GM13977 (cell line): ENCODE data around the gene JAKMIP1.
A peak's percentile ranks its signal among the peaks of the same experiment; 100 is the strongest.
"Not testable (repeated sequence)": the region's sequence is repeated elsewhere in the genome, so short reads cannot be mapped to it uniquely, and the experiment has no call there.

ENCODE experiments used
- DNase-seq: peaks from one replicate; pipeline ENCODE4 v3.0.0; 2012; ENCODE audit warnings: low spot score
- in situ Hi-C: fragments of 300-500 bp; cut with MboI; formaldehyde crosslinking; loops from one replicate; pipeline ENCODE4 v1.12.0; 2022; ENCODE audit warnings: low sequenced_read_pairs, low pct_unique_long_range_greater_than_20kb, mixed read lengths, inconsistent platforms; ENCODE audit not compliant: unreplicated experiment
- TF ChIP-seq, protein P1 (sequence below): IDR thresholded peaks from 2 replicates; pipeline ENCODE4 v1.5.1; 2012; ENCODE audit warnings: mild to moderate bottlenecking, control low read depth; ENCODE audit not compliant: insufficient read depth; ENCODE audit errors: extremely low read depth, missing control alignments

JAKMIP1 gene

GRCh38 chr4:6142511-6142910 is 57.8 kb downstream of the JAKMIP1 start:
- in situ Hi-C loops: no loop called here
- no peak for DNase-seq
- TF ChIP-seq, protein P1, sequence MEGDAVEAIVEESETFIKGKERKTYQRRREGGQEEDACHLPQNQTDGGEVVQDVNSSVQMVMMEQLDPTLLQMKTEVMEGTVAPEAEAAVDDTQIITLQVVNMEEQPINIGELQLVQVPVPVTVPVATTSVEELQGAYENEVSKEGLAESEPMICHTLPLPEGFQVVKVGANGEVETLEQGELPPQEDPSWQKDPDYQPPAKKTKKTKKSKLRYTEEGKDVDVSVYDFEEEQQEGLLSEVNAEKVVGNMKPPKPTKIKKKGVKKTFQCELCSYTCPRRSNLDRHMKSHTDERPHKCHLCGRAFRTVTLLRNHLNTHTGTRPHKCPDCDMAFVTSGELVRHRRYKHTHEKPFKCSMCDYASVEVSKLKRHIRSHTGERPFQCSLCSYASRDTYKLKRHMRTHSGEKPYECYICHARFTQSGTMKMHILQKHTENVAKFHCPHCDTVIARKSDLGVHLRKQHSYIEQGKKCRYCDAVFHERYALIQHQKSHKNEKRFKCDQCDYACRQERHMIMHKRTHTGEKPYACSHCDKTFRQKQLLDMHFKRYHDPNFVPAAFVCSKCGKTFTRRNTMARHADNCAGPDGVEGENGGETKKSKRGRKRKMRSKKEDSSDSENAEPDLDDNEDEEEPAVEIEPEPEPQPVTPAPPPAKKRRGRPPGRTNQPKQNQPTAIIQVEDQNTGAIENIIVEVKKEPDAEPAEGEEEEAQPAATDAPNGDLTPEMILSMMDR: no peak

GRCh38 chr4:6141554-6141953 is 58.8 kb downstream of the JAKMIP1 start:
- TF ChIP-seq, protein P1: no peak
- in situ Hi-C loops: no loop called here
- no peak for DNase-seq

- in situ Hi-C loops, DNase-seq: not testable (repeated sequence)
Measured at GRCh38 chr4:6141021-6141420, 59.3 kb downstream of the JAKMIP1 start.

GRCh38 chr4:6137747-6138135 is 62.6 kb downstream of the JAKMIP1 start:
- DNase-seq: no peak
- TF ChIP-seq, protein P1: no peak
- in situ Hi-C loops: no loop called here

DNA sequence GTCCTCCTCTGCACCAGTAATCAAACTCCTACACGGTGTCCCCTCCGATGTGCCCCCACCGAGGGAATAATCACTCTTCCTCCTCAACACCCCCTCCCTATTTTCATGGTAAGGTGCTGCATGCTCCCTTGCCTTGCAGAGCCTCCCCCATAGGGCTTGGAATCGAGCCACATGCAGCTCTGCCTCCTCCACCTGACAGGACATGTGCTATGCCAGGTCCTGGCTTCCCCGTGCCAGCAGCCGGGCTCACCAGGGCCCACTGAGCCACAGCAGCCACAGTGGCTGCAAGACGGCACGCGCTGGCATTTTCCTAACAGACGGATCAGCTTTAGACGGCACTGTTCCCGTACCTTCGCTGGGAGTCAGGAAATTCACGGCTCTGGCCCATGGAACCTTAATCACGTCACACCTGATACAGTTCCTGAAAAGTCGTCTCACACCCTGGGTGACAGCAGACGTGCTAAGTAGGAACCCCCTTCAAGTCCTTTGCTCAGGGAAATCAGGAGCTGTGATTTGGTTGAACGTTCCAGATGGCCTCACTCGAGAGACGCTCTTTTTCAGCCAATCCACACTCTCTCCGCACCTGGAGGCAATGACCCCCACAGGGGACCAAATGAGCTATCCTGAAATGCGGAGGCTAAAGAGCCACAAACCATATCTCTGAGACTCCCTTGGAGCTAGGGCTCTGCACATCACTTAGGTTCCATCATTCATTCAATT is 63.2 kb downstream of the JAKMIP1 start:
- no peak for DNase-seq
- TF ChIP-seq, protein P1: no peak
- in situ Hi-C loops: no loop called here

GRCh38 chr4:6134612-6135220 is 65.6 kb downstream of the JAKMIP1 start:
- TF ChIP-seq, protein P1: peak; percentile 56
- in situ Hi-C loops: no loop called here
- DNase-seq: peak; percentile 71

DNA sequence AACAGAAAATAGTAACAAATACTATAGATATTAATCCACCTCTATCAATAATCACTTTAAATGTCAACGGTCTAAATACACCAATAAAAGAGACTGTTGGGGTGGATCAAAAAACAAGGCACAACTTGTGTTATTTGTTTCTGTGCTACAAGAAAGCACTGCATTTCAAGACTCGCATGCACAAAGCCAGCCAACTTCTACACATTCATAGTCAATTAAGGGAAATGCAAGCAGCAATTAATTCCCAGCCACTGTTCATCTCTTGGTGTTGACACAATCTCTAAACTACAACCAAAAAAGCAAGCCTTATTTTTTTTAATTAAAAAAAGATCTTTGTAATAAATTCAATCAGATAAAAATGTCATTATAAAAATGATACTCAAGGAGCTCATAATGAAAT is 67.6 kb downstream of the JAKMIP1 start:
- in situ Hi-C loops: no loop called here
- TF ChIP-seq, protein P1: no peak
- no peak for DNase-seq
